ENCODE measurements around the gene ARHGEF9.
"Not testable (repeated sequence)": the region's sequence is repeated elsewhere in the genome, so short reads cannot be mapped to it uniquely, and the experiment has no call there.

ARHGEF9 gene

GRCh38 chrX:63656871-63657580 lies 128.0 kb downstream of the ARHGEF9 start:
- no peak for DNase-seq

- no peak for DNase-seq
Measured at GRCh38 chrX:63652086-63652765, 132.8 kb downstream of the ARHGEF9 start.

- not testable (repeated sequence) for DNase-seq
Measured at GRCh38 chrX:63645748-63646147, 139.3 kb downstream of the ARHGEF9 start.

GRCh38 chrX:63635750-63636149 lies 149.3 kb downstream of the ARHGEF9 start:
- no peak for DNase-seq

GRCh38 chrX:63613531-63614028 lies 171.4 kb downstream of the ARHGEF9 start:
- DNase-seq: peak; percentile 4

GRCh38 chrX:63585936-63586335 lies 199.1 kb downstream of the ARHGEF9 start:
- DNase-seq: no peak
